ENCODE measurements around the gene RSL1D1. TPM values are rescaled to one million over a fixed set of nuclear protein-coding genes. Genes with fewer than 3 reads are reported as not detected.

The RSL1D1 gene
- polyA plus RNA-seq, 1 of the 3 experiments (the other 2 are of a cell fraction): 38.0 TPM

GRCh38 chr16:11797957-11798299 lies 53.4 kb downstream of the RSL1D1 start (continued):
- no peak for TF ChIP-seq REST (IDR thresholded peaks at IDR 0.05; ENCODE audit: low read depth, low read length)
- TF ChIP-seq POLR2AphosphoS5 (IDR thresholded peaks at IDR 0.05; ENCODE audit: low read depth, low read length): no peak
- TF ChIP-seq NRF1 (IDR thresholded peaks at IDR 0.05; ENCODE audit: low read depth, low read length): no peak
- no peak for TF ChIP-seq SIN3A (IDR thresholded peaks at IDR 0.05; ENCODE audit: borderline replicate concordance, low read depth, low read length)
- no peak for TF ChIP-seq USF2 (IDR thresholded peaks at IDR 0.05; ENCODE audit: borderline replicate concordance, low read depth, low read length)
- TF ChIP-seq EP300 (IDR thresholded peaks at IDR 0.05; ENCODE audit: borderline replicate concordance in 1 of 2, low read depth in 1 of 2, low read length in 1 of 2): no peak
- no peak for TF ChIP-seq JUND (IDR thresholded peaks at IDR 0.05)

- Histone ChIP-seq H3K4me1 (ENCODE audit: control insufficient read depth in 1 of 2, insufficient read depth in 2 of 2, low read depth in 1 of 2, low read length in 1 of 2) (peaks cover 33 to 37% of the 10 kb centered on the region in 2 experiments), H3K4me2 (peak within 1 kb of the TSS; percentile 97), H4K20me1 (ENCODE audit: insufficient read depth) (peaks cover 16% of the 10 kb centered on the region), H3K27me3 (ENCODE audit: insufficient read depth) (no peaks in the 10 kb centered on the region), H3K9me3 (no peaks in the 10 kb centered on the region), H3K4me3 (ENCODE audit: low read depth in 2 of 2, low read length in 1 of 2) (peak within 1 kb of the TSS; percentile 77 to 96), H3K9ac (peak within 1 kb of the TSS; percentile 98), H3K79me2 (ENCODE audit: insufficient read depth) (peaks cover 69% of the 10 kb centered on the region), H2AFZ (ENCODE audit: low read depth) (peak within 1 kb of the TSS; percentile 82), H3F3A (replicated peaks; ENCODE audit: insufficient read depth) (peaks cover 26% of the 10 kb centered on the region), H3K36me3 (replicated peaks in 1 of 2; ENCODE audit: control insufficient read depth in 1 of 2, insufficient read depth in 2 of 2, low read length in 1 of 2) (peaks cover 5 to 24% of the 10 kb centered on the region in 2 experiments), H3K27ac (ENCODE audit: low read depth in 2 of 2, low read length in 1 of 2) (peak within 1 kb of the TSS; percentile 95), H3K9me2 (no peaks in the 10 kb centered on the region)
- 1% methylated on average over 16 of the region's 80 CpGs for WGBS (ENCODE audit: low lambda C conversion rate)
- ChIA-PET CTCF (interaction anchor here (0.6 to 3.5 kb wide), 21 partner anchors 11 to 401 kb away, joined by 3 to 29 read pairs (median 4); partner anchors contain the start of gene TXNDC11), POLR2A (interaction anchor here (0.6 to 1.9 kb wide), 6 partner anchors 11 to 211 kb away, joined by 3 to 16 read pairs (median 5); partner anchors contain the start of genes LITAF and TXNDC11)
- peak; percentile 97 for DNase-seq
- TF ChIP-seq RFX5 (IDR thresholded peaks at IDR 0.05; ENCODE audit: low read length) (peak; percentile 90), PBX3 (IDR thresholded peaks at IDR 0.05) (peak; percentile 37), USF2 (IDR thresholded peaks at IDR 0.05; ENCODE audit: borderline replicate concordance, low read depth, low read length) (no peak), SIN3A (IDR thresholded peaks at IDR 0.05; ENCODE audit: borderline replicate concordance, low read depth, low read length) (peak; percentile 59; the same call in 1 of the 2 replicates), FOSL2 (IDR thresholded peaks at IDR 0.05; ENCODE audit: borderline replicate concordance, low read depth) (no peak), FOXM1 (IDR thresholded peaks at IDR 0.05; ENCODE audit: low read depth) (0 out of 2 replicates have a peak, but pooled peaks have one; percentile 10), MAX (IDR thresholded peaks at IDR 0.05; ENCODE audit: low read depth) (peak; percentile 44; the same call in 1 of the 2 replicates), CTCF (IDR thresholded peaks at IDR 0.05) (peak; percentile 58), NRF1 (IDR thresholded peaks at IDR 0.05; ENCODE audit: low read depth, low read length) (peak; percentile 50), SMC3 (IDR thresholded peaks at IDR 0.05; ENCODE audit: low read depth, low read length) (no peak), MXI1 (IDR thresholded peaks at IDR 0.05; ENCODE audit: low read depth, low read length) (peak; percentile 69; the same call in 1 of the 2 replicates), GABPA (IDR thresholded peaks at IDR 0.05; ENCODE audit: low read depth) (no peak)
Measured at GRCh38 chr16:11797166-11797956, 54.0 kb downstream of the RSL1D1 start, which contains the start of gene ZC3H7A. TSS of gene ZC3H7A (minus strand) at chr16:11797258. CDS start at chr16:11782354, 14,904 bp downstream.
